Epithelial cell of esophagus (primary cell): Measurements from ENCODE around the gene SHISA6.

Experiments
- DNase-seq: peaks from one replicate; pipeline ENCODE4 v3.0.0; 2010; ENCODE audit warnings: low read depth
- H3K4me3 ChIP-seq: 2 replicates; pipeline ENCODE4 v1.5.1; 2011; ENCODE audit warnings: mild to moderate bottlenecking, low read length, control low read depth
- TF ChIP-seq, protein P1 (sequence below): IDR thresholded peaks from 2 replicates; pipeline ENCODE4 v1.5.1; 2011; ENCODE audit warnings: low read depth, mild to moderate bottlenecking, low read length, control low read depth, inconsistent platforms; ENCODE audit not compliant: insufficient read depth; ENCODE audit errors: missing control alignments

SHISA6 gene

DNA sequence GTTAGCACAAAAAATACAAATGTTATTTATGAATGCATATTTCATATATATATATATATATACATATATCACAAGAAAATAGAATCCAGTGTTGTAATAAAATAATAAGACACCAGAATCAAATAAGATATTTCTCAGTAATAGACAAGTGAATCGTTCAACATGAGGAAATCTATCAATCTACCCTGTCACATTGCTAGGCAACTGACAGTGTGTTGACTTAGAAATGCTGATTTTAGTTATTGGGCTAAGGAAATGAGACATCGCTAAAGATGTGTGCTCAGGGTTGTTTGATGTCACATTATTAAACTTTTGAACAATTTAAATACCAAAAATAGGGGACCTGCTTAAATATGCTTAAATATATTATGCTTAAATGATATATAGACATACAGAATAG, 307.4 kb downstream of the SHISA6 start:
- DNase-seq, result no peak
- TF ChIP-seq, protein P1, sequence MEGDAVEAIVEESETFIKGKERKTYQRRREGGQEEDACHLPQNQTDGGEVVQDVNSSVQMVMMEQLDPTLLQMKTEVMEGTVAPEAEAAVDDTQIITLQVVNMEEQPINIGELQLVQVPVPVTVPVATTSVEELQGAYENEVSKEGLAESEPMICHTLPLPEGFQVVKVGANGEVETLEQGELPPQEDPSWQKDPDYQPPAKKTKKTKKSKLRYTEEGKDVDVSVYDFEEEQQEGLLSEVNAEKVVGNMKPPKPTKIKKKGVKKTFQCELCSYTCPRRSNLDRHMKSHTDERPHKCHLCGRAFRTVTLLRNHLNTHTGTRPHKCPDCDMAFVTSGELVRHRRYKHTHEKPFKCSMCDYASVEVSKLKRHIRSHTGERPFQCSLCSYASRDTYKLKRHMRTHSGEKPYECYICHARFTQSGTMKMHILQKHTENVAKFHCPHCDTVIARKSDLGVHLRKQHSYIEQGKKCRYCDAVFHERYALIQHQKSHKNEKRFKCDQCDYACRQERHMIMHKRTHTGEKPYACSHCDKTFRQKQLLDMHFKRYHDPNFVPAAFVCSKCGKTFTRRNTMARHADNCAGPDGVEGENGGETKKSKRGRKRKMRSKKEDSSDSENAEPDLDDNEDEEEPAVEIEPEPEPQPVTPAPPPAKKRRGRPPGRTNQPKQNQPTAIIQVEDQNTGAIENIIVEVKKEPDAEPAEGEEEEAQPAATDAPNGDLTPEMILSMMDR, result no peak
- no peak overlapping the region for H3K4me3 ChIP-seq

DNA sequence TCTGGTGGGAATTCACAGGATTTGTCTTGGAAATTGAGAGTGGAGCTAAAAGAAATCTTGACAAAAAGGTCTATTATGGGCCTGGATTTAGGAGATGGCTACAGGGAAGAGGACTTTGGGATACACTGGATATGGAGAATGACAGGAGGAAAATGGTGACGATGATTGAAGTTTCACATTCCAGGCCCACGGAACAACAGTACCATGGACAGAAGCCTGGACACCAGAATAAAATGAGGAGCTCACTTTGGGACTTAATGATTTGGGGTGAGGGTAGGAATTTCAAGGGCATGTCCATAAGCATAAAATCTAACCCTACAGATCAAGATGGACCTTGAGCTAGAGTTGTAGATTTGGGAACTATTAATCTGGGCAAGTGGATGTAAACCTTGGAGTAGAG, 309.4 kb downstream of the SHISA6 start:
- TF ChIP-seq, protein P1, result no peak
- DNase-seq, result no peak
- H3K4me3 ChIP-seq, result no peak overlapping the region

DNA sequence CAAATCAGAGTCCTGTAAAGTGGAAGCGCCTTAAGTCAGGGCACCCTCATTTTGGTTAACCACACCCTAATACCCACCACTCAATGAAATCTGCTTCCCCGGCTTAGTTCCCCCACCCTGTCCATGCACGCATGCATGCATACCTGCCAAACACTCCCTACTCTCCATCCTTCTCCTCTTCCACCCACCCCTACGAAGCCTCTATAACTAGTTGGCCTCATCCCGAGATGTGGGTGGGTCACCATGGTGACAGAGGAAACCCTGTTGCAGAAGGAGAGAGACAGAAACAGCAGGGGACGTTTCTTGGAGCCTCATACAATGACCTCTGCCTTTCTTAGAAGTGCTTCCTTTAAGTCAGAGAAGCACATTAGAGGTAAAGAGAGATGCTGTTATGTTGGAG, 310.4 kb downstream of the SHISA6 start:
- no peak overlapping the region for H3K4me3 ChIP-seq
- TF ChIP-seq, protein P1, result no peak
- no peak for DNase-seq

DNA sequence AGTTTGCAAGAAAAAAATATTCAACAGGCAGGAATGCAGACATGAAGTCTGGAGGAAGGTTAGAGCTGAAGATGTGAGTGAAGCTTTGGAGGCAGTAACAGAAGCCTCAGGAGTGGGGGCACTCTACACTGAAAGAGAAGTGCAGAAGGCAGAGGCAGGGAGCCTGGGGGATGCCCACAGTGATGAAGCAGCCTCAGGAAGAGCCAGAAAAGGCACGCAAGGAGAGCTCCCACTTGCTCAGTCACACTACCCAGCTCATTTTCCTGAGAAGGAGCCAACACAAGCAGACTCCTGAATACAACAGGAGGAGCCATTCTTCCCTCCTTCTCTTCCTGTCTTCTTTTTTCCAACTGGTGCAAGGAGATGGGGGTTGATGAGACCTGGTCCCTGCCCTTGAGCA, 312.1 kb downstream of the SHISA6 start:
- TF ChIP-seq, protein P1, result no peak
- no peak for DNase-seq
- no peak overlapping the region for H3K4me3 ChIP-seq

DNA sequence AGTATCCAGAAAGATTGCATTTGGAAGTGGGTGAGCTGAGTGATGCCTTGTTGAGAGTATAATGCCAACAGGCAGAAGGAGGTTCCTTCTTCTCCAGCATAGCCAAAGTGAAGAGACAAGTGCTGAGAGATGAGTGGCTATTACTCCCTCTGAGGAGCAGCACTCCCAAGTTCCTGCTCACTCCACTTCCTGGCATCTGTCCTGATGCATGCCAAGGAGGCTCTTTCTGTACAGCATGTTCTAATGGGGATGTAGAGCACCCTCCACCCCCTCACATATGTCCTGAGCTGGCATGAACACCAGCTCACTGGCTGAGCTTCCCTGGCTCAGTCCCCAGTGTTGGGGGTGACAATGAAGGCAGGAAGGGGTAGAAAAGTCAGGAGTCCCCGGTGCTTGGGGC, 313.0 kb downstream of the SHISA6 start:
- TF ChIP-seq, protein P1, result no peak
- H3K4me3 ChIP-seq, result no peak overlapping the region
- no peak for DNase-seq

DNA sequence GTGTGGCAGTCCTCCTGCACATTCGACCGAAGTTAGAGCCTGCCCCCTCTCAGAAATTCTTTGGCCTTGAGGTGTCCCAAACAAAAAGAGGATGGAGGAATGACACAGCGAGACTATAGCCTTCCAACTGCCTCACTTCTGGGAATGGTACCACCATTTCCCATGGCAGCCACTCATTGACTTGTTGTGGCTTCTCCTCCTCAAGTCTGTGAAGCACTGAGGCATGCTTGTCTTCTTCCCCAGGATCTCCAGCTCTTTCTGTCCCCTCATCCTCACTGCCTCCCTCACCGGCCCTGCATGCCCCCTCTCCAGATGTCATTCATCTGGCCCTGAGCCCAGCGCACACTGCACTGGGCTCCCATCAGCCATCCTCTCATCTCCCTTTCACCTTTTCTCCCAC, 313.5 kb downstream of the SHISA6 start:
- TF ChIP-seq, protein P1, result no peak
- DNase-seq, result no peak
- no peak overlapping the region for H3K4me3 ChIP-seq

DNA sequence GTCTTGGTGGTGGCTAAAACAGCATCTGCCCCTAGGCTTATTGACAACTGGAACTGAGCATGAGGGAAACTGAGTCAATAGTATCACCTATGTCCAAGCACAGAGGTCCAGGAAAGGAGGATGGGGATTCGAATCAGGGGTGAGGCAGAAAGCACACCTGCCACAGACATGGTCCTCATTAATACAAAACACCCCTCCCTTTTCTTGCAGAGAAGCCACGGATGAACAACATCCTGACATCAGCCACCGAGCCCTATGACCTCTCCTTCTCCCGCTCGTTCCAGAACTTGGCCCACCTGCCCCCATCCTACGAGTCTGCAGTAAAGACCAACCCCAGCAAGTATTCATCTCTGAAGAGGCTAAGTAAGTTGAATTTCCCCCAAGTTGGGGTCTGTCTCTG, 314.5 kb downstream of the SHISA6 start:
- TF ChIP-seq, protein P1, result no peak
- no peak for DNase-seq
- H3K4me3 ChIP-seq, result no peak overlapping the region
